ENCODE data around the gene ECHS1. TPM values are rescaled to one million over a fixed set of nuclear protein-coding genes. Genes with fewer than 3 reads are reported as not detected.
A peak's percentile ranks its signal among the peaks of the same experiment; 100 is the strongest.
"Not testable (repeated sequence)": the region's sequence is repeated elsewhere in the genome, so short reads cannot be mapped to it uniquely, and the experiment has no call there.

The ECHS1 gene
- total RNA-seq, 1 experiment from 2014 or later, result 109 TPM

DNA sequence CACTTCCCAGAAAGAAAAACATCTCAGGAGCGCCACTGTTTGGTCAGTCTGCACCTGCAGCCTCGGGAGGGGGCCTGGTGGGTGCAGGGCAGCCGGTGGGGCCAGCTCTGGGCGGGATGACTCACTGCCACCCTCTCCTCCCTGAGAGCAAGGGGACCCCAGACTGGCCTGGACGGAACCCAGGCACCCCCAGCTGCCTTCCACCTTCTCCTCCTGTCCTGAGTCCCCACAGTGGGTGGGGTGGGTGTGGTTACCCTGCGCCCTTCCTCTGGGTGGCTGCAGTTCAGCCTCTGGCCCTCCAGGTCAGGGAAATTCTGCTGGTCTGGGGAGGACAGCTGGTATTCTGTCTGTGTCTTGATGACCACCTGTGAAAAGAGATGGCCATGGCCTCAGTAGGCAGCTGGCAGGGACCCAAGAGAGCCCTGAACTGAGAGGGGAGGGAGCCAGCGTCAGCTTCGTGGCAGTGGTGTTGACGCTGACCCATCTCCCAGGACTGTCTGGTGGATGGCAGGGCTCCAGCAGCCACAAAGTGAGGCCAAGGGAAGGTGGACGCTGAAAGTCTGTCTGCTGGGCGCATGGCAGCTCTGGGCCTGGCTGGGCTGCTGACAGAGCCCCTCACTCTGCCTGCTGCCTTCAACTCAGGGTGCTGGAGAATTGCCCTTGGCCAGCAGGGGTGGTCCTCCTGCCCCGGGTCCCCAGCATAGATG lies 45.4 kb downstream of the ECHS1 start:
- DNase-seq (ENCODE audit: extremely low read depth, low read depth), result no peak

DNA sequence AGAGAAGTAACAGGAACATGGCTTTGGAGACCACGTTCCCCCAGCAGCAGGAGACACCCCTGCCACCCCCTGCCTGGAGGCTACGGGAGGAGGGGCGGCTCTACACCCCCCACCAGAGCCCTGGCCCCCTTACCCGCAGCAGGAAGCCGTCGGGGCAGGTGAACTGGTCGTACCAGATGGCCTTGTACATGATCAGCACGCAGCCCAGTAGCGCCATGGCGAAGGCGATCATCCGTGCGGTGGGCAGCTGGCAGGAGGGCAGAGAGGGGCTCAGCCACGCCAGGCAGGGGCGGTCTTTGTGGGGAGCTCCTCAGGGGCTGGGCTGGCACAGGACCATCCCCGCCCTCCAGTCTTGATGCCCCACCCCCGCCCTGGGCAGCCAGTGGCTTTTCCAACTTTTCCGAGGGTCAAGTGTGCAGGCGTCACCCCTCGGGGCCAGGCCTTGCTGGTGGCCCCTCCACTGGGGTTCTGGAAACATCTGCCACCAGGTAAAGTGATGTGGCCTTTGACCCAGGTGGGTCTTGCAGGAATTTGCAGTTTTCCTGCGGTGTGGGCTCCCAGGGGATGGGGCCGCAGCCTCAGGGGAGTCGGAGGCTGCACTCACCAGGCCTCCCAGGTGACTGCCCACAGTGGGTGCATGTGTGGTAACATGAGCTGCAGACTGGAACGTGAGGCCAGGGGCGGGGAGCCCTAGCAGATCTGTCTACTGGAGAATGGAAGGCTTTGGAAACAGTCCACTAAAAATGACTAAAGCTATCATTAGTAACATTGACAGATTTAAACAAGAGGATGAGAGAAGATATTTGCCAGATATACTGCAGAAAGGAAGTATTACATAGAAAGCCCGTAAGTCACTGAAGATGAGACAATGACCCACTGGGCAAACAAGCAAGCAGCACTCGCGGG lies 46.2 kb downstream of the ECHS1 start:
- no peak for DNase-seq (ENCODE audit: extremely low read depth, low read depth)

DNA sequence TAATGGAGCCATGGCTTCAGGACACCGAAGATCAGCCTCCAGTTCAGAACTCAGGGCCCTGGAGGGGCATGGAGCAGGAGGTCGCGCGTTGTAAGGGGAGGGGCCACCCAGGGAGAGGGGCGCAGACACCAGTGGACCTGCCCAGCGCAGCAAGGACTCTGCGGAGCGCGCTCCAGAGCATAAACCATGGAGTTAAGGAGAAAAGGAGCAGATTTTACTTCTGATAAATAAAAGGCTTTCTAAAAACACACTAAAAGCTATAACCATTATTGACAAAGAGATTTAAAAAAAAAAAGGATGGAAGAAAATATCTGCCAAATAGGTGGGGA lies 47.0 kb downstream of the ECHS1 start:
- DNase-seq (ENCODE audit: extremely low read depth, low read depth), result no peak

DNA sequence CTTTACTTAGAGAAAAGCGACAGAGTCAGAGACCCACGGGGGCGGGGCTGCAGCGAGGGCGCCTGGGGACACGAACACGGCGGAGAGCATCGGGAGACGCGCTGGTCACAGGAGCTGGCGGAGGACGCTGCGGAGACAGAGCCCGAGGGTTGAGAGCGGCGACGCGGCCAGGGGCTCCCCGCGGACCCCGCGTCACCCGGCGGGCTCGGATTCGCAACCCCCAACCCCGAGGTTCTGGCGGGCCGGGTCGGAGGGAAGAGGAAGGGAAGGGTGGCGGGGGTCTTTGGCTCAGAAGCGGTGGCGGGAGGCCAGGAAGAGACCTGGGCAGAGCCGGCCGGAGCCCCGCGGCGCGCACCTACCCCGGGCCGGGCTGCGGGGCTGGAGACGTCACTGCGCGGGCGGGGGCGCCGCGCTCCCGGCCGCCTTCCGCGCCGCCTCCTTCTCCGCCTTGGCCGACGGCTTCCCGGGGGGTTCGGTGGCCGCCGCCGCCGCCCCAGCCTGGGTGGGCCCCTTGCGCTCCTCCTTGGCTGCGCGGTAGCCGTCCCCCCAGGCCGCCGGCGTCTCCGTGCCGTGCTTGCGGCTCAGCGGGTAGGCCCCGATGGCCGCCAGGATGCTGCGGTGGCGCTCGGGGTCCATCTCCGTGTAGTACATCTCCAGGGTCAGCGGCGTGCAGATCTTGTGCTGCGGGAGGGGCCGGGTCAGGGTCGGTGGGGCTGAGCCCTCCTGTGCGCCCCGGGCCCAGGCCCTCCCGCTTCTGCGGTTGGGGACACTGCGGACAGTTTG lies 47.5 kb downstream of the ECHS1 start:
- DNase-seq (ENCODE audit: extremely low read depth, low read depth), result no peak

DNA sequence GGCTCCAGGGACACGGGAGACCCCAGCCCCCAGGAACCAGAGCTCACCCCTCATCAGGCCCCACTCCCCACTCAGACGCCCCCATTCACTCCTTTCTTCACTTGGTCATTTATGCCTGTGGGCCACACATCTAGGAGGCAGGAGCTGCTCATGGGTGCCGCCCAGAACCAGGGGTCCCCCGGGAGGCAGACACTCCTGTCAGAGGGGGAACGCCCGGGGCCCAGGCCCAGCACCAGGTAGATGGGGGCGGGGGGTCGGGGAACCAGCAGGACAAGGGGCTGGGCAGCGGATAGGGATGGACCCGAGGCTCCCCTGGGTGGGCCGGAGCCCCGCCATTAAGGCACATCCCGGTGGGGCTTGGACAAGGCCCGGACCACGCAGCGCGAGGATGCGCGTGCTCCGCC lies 48.3 kb downstream of the ECHS1 start:
- DNase-seq (ENCODE audit: extremely low read depth, low read depth), result no peak

DNA sequence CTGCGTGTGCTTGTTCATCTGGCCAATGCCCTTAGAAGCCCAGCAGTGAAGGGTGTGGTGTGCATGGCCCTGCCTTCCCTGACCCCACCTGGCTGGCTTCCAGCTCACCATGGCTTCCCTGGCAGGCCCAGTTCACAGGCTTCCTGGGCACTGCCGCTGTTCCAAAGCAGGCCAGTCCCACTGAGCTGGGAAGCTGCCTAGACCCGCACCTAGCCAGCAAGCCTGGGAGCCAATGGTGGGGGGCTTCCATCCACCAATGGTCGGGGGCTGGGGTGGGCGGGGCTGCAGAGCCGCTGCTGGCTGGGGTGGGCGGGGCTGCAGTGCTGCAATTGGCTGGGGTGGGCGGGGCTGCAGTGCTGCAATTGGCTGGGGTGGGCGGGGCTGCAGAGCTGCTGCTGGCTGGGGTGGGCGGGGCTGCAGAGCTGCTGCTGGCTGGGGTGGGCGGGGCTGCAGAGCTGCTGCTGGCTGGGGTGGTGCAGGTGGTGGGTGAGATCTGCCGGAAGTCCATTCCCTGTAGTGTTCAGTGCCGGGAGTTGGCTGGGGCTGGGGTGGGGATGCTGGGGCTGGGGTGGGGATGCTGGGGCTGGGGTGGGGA lies 48.9 kb downstream of the ECHS1 start:
- peak; percentile 53 for DNase-seq (ENCODE audit: extremely low read depth, low read depth)

DNA sequence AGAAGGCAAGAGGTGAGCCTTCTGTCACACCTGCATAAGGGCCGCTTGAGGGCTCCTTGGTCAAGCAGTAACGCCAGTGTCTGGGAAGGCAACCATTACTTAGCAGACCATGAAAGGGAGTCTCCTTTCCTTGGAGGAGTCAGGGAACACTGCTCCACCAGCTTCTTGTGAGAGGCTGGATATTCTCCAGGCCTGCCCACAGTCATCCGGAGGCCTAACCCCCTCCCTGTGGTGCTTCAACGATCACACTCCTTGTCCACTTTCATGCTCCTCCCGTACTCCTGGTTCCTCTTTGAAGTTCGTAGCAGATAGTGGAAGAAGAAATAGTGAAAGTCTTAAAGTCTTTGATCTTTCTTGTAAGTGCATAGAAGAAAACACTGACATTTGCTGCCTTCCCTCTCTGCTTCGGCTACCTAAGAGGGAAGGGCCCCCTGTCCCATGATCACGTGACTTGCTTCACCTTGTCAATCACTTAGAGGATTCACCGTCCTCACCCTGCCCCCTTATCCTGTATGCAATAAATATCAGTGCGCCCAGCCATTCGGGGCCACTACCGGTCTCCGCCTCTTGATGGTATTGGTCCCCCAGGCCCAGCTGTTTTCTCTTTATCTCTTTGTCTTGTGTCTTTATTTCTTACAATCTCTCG lies 51.0 kb downstream of the ECHS1 start:
- DNase-seq (ENCODE audit: extremely low read depth, low read depth), result not testable (repeated sequence)

DNA sequence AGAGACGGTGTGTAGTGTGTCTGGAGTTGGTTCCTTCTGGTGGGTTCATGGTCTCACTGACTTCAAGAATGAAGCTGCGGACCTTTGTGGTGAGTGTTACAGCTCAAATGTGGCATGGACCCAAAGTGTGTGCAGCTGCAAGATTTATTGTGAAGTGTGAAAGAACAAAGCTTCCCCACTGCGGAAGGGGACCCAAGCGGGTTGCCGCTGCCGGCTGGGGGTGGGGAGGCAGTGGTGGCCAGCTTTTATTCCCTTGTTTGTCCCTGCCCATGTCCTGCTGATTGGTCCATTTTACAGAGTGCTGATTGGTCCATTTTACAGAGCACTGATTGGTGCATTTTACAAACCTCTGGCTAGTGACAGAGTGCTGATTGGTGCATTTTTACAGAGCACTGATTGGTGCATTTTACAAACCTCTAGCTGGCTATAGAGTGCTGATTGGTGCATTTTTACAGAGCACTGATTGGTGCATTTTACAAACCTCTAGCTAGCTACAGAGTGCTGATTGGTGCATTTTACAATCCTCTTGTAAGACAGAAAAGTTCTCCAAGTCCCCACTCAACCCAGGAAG lies 52.2 kb downstream of the ECHS1 start:
- DNase-seq (ENCODE audit: extremely low read depth, low read depth), result not testable (repeated sequence)

DNA sequence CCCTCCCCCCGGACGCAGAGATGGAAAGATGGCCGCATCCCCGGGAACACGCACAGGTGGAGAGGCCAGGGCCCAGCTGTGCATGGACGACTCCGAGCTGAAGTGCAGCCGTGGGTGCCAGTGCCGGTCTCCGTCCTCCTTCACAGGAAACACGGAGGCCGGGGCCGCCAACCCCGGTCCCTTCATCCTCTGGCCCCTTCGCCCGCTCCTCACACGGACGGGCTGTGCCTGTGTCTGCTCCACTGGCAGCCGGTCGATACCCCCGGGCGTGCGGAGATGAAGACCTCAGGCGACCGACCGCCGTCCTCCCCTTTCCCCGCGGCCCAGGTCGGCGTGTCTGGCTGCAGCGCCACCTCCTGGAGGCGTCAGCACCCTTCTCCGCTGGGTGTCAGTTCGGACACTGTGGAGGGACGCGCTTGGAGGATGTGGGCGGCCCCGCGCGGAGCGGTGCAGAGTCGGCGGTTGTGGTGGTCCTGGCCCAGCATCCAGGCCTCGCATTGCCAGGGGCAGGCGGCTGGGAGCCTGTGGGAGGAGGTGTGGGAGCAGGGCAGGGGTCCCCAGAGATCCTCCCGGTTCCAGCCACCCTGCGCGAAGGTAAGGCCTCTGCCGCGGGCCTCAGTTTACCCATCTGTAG lies 54.5 kb downstream of the ECHS1 start:
- DNase-seq (ENCODE audit: extremely low read depth, low read depth), result peak; percentile 68

DNA sequence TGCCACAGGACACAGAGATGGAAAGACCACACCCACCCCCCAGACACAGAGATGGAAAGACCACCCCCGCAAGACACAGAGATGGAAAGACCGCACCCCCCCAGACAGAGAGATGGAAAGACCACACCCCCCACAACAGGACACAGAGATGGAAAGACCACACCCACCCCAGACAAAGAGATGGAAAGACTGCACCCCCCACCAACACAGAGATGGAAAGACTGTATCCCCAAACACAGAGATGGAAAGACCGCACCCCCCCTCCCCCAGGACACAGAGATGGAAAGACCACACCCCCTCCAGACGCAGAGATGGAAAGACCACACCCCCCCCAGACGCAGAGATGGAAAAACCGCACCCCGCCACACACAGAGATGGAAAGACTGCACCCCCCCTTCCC lies 56.4 kb downstream of the ECHS1 start:
- DNase-seq (ENCODE audit: extremely low read depth, low read depth), result no peak

DNA sequence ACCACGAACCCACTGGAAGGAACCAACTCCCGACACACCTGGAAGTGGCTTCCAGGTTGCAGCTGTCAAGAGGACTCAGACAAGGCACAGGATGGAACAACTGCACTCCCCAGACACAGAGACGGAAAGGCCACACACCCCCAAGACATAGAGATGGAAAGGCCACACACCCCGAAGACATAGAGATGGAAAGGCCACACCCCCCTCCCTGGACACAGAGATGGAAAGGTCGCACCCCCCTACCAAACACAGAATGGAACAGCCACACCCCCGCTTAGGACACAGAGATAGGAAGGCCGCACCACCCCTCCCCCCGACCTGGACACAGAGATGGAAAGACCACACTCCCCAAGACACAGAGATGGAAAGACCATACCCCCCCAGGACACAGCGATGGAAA lies 56.9 kb downstream of the ECHS1 start:
- no peak for DNase-seq (ENCODE audit: extremely low read depth, low read depth)

DNA sequence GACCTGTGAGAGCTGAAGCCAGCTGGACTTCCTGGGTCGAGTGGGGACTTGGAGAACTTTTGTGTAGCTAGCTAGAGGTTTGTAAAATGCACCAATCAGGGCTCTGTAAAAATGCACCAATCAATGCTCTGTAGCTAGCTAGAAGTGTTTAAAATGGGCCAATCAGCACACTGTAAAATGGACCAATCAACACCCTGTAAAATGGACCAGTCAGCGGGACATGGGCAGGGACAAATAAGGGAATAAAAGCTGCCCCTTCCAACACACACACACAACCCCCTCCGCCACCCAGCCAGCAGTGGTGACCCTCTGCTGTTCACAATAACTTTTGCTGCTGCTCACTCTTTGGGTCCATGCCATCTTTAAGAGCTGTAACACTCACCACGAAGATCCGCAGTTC lies 57.3 kb downstream of the ECHS1 start:
- peak; percentile 24 for DNase-seq (ENCODE audit: extremely low read depth, low read depth)

DNA sequence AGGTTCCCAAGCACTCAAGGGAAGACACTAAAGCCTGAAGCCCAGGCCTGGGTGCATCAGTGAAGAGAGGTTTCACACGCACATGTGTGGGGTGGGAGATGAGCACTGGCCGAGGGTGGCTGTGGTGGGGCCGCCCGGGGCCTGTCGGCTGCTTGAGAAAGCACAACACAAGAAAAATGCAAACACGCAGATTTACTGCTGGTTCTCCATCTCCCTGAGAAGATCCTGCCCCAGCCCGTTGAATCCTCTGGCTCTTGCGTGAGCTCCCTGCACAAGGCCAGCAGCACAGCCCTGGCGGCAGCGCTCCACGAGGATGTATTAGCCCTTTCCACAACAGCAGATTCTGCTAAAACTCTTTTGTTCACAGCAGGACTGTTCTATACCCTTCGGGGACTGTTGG lies 58.2 kb downstream of the ECHS1 start:
- no peak for DNase-seq (ENCODE audit: extremely low read depth, low read depth)

DNA sequence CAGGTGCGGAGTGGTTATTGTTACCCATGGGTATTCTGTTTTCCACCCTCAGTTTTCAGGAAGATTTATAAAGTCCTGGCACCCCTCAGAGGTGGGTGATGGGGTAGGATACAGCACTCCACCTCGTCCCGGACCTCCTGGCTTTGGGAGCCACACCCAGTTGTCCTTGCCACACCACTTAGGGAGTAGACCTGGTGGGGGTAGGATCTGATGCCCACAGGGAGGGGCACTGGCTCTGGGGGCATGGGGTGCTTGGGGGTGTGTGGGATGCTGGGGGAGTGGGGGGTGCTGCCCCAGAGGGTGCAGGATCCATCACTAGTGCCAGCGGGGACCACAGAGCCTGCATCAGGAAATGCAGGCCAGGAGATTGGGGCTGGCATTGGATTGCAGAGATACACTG lies 60.0 kb downstream of the ECHS1 start:
- DNase-seq (ENCODE audit: extremely low read depth, low read depth), result no peak

DNA sequence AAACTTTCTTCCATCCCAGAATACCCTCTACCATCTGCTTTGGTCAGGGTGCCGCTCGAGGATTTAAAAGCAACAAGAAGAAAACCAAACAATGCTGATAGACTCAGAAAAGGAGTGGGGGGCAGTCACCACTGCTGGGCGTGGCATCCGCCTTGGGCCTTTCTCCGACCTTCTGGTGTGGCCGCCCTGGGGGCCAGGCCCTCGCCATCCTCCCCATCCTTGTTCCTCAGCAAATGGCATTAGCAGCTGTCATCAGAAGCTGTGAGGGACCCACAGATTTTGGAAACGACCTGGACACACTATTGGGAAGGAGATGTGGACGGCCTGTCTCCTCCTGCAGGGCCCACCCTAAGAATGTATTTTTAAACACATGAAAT lies 60.4 kb downstream of the ECHS1 start:
- no peak for DNase-seq (ENCODE audit: extremely low read depth, low read depth)

Small RNAs within 50 kb of the gene (small RNA-seq; reads per million reads assigned to genes)
- gene AL360181.4 (0 reads per million in 2 experiments), gene BANF1P2 (0 reads per million in 2 experiments), gene MIR3944 (0.02 to 0.06 reads per million in 2 experiments)

Other genes with a start within 250 kb of the ECHS1 start
- 0.09 and 1.1 TPM in 2 replicates for gene KNDC1, start 213.1 kb downstream of the ECHS1 start, total RNA-seq (2014; rRNA removed; shearing (Covaris generic))
- gene UTF1, start 143.1 kb downstream of the ECHS1 start, total RNA-seq (2014; rRNA removed; shearing (Covaris generic)), result not detected in 2 replicates
- gene VENTX, start 135.5 kb downstream of the ECHS1 start, total RNA-seq (2014; rRNA removed; shearing (Covaris generic)), result not detected in 2 replicates
- gene ADAM8, start 96.5 kb downstream of the ECHS1 start, total RNA-seq (2014; rRNA removed; shearing (Covaris generic)), result 2.5 and 3.7 TPM in 2 replicates
- gene TUBGCP2, start 64.5 kb downstream of the ECHS1 start, total RNA-seq (2014; rRNA removed; shearing (Covaris generic)), result 52.9 and 55.9 TPM in 2 replicates
- 50.4 and 56.6 TPM in 2 replicates for gene ZNF511, start 64.4 kb downstream of the ECHS1 start, total RNA-seq (2014; rRNA removed; shearing (Covaris generic))
- 0.20 TPM in 1 of 2 replicates, not detected in the other for gene CALY, start 36.5 kb downstream of the ECHS1 start, total RNA-seq (2014; rRNA removed; shearing (Covaris generic))
- gene PRAP1, start 26.0 kb downstream of the ECHS1 start, total RNA-seq (2014; rRNA removed; shearing (Covaris generic)), result not detected in 2 replicates
- 5.0 and 7.2 TPM in 2 replicates for gene FUOM, start 15.3 kb downstream of the ECHS1 start, total RNA-seq (2014; rRNA removed; shearing (Covaris generic))
- 1.1 and 1.6 TPM in 2 replicates for gene PAOX, start 5.9 kb upstream of the ECHS1 start, total RNA-seq (2014; rRNA removed; shearing (Covaris generic))
- 16.6 and 27.1 TPM in 2 replicates for gene MTG1, start 20.8 kb upstream of the ECHS1 start, total RNA-seq (2014; rRNA removed; shearing (Covaris generic))
- gene SPRN, start 51.3 kb upstream of the ECHS1 start, total RNA-seq (2014; rRNA removed; shearing (Covaris generic)), result not detected in 2 replicates
- 0.92 and 1.2 TPM in 2 replicates for gene SCART1, start 80.6 kb upstream of the ECHS1 start, total RNA-seq (2014; rRNA removed; shearing (Covaris generic))
- 1.4 and 1.6 TPM in 2 replicates for gene CYP2E1, start 154.0 kb upstream of the ECHS1 start, total RNA-seq (2014; rRNA removed; shearing (Covaris generic))
- gene SYCE1, start 192.2 kb upstream of the ECHS1 start, total RNA-seq (2014; rRNA removed; shearing (Covaris generic)), result not detected in 2 replicates

Measured in NCI-H460 (cell line).